MCF 10A (cell line): Measurements from ENCODE around the gene ISL2. TPM values are rescaled to one million over a fixed set of nuclear protein-coding genes. Genes with fewer than 3 reads are reported as not detected.

Experiments used
- BruUV-seq: library from RNA; stranded (reverse); fragments of 400-500 nt; replicated peaks from 2 replicates; lab custom pipeline; 2021; lab: Mats Ljungman, UMichigan
- CTCF ChIA-PET: fragments of 300-600 bp; sonication (Branson Sonifier 250); formaldehyde crosslinking; extraction: SDS; loops from one replicate; lab custom pipeline; 2021; ENCODE audit warnings: antibody characterized with exemption, inconsistent platforms; lab: Yijun Ruan, JAX
- POLR2A ChIA-PET: fragments of 300-600, 350-650 bp; sonication (Branson Sonifier 250); formaldehyde crosslinking; extraction: SDS; loops from one replicate; lab custom pipeline; 2020; ENCODE audit warnings: antibody characterized with exemption, inconsistent platforms; lab: Yijun Ruan, JAX
- DNase-seq: peaks from one replicate; pipeline ENCODE4 v3.0.0-alpha.2; 2018; ENCODE audit not compliant: unreplicated experiment
- H3K27ac Mint-ChIP-seq: one replicate; pipeline ENCODE4 v1.8.0; 2022; ENCODE audit warnings: mild to moderate bottlenecking, low read depth, mixed read lengths; ENCODE audit not compliant: unreplicated experiment
- H3K27me3 Mint-ChIP-seq: one replicate; pipeline ENCODE4 v1.8.0; 2022; ENCODE audit warnings: mixed read lengths; ENCODE audit not compliant: insufficient read depth, unreplicated experiment
- H3K36me3 Mint-ChIP-seq: one replicate; pipeline ENCODE4 v1.8.0; 2022; ENCODE audit warnings: mild to moderate bottlenecking, moderate library complexity, mixed read lengths; ENCODE audit not compliant: insufficient read depth, unreplicated experiment
- H3K4me1 Mint-ChIP-seq: one replicate; pipeline ENCODE4 v1.8.0; 2022; ENCODE audit warnings: mixed read lengths; ENCODE audit not compliant: insufficient read depth, unreplicated experiment
- H3K4me3 Mint-ChIP-seq: one replicate; pipeline ENCODE4 v1.8.0; 2022; ENCODE audit warnings: mild to moderate bottlenecking, moderate library complexity, mixed read lengths; ENCODE audit not compliant: unreplicated experiment
- H3K9me3 Mint-ChIP-seq: one replicate; pipeline ENCODE4 v1.8.0; 2022; ENCODE audit warnings: mixed read lengths; ENCODE audit not compliant: unreplicated experiment
- CTCF ChIP-seq: fragments of 200-600 bp; IDR thresholded peaks from one replicate; pipeline ENCODE4 v1.8.0; 2022; ENCODE audit warnings: antibody characterized with exemption, mild to moderate bottlenecking; ENCODE audit not compliant: unreplicated experiment
- intact Hi-C: fragments of 100-400 bp; cut with micrococcal nuclease; formaldehyde crosslinking; loops from 2 replicates; pipeline ENCODE4 v1.14.1; 2022
- total RNA-seq: library from RNA; stranded (reverse); gene quantifications from 2 replicates; pipeline ENCODE4 v1.2.3, GENCODE V29; 2022

ISL2 gene
- total RNA-seq, 1 experiment from 2014 or later = not detected

- BruUV-seq = no TSS peak
- CTCF ChIA-PET = no interaction called here
- intact Hi-C loops = no loop called here
Observed at GRCh38 chr15:76391847-76392246, 55.3 kb downstream of the ISL2 start.

More at GRCh38 chr15:76391847-76392246, 55.3 kb downstream of the ISL2 start:
- no peaks in the 10 kb centered on the region for H3K27me3 Mint-ChIP-seq
- TF ChIP-seq CTCF = no peak
- H3K27ac Mint-ChIP-seq = no peak overlapping the region
- POLR2A ChIA-PET = no interaction called here
- no peak for DNase-seq
- peaks cover under 1% of the 10 kb centered on the region for H3K9me3 Mint-ChIP-seq
- H3K4me1 Mint-ChIP-seq = no peaks in the 10 kb centered on the region
- peaks cover 6% of the 10 kb centered on the region for H3K36me3 Mint-ChIP-seq
- no peak overlapping the region for H3K4me3 Mint-ChIP-seq

Other genes starting within 250 kb of the ISL2 start
- gene ETFA, start 25.3 kb upstream of the ISL2 start, total RNA-seq = 133 and 164 TPM in 2 replicates